Mucosa of rectum (tissue), 2 donors: ENCODE data around the gene RBMY1J.
"Not testable (repeated sequence)": the region's sequence is repeated elsewhere in the genome, so short reads cannot be mapped to it uniquely, and the experiment has no call there.

Experiments used
- H3K27ac ChIP-seq, 2 donors: one replicate each; pipeline ENCODE4 v1.7.0; 2013; ENCODE audit warnings: inconsistent platforms in 2 of 2, low read depth in 2 of 2, low read length in 2 of 2
- H3K27me3 ChIP-seq, 2 donors: one replicate each; pipeline ENCODE4 v1.7.0; 2013; ENCODE audit warnings: low read length in 2 of 2; ENCODE audit not compliant: control insufficient read depth in 2 of 2, insufficient read depth in 2 of 2
- H3K36me3 ChIP-seq, 2 donors: one replicate each; pipeline ENCODE4 v1.7.0; 2013; ENCODE audit warnings: low read length in 2 of 2; ENCODE audit not compliant: control insufficient read depth in 2 of 2, insufficient read depth in 2 of 2
- H3K4me1 ChIP-seq, 2 donors: one replicate each; pipeline ENCODE4 v1.7.0; 2013; ENCODE audit warnings: low read length in 2 of 2, mild to moderate bottlenecking in 1 of 2; ENCODE audit not compliant: control insufficient read depth in 2 of 2, insufficient read depth in 2 of 2
- H3K4me3 ChIP-seq, 2 donors: one replicate each; pipeline ENCODE4 v1.7.0; 2013; ENCODE audit warnings: low read length in 2 of 2
- H3K9ac ChIP-seq, 2 donors: one replicate each; pipeline ENCODE4 v1.7.0; 2013; ENCODE audit warnings: low read length in 2 of 2, low read depth in 1 of 2, mild to moderate bottlenecking in 1 of 2
- H3K9me3 ChIP-seq, 2 donors: one replicate each; pipeline ENCODE4 v1.7.0; 2013; ENCODE audit warnings: low read length in 2 of 2; ENCODE audit not compliant: control insufficient read depth in 2 of 2
- donor health status: healthy.
- donor health status: Normal muscosa, but diverticular disease.

Gene RBMY1J

GRCh38 chrY:22403110-22403509 lies at the start of gene RBMY1J:
Gene RBMY1J (plus strand): TSS chrY:22403410. CDS start chrY:22405448, 2,038 bp downstream.
- not testable (repeated sequence) for H3K27ac ChIP-seq, H3K9ac ChIP-seq, H3K4me1 ChIP-seq, H3K27me3 ChIP-seq, H3K4me3 ChIP-seq, H3K9me3 ChIP-seq, H3K36me3 ChIP-seq

GRCh38 chrY:22367416-22367815 lies 35.8 kb upstream of the RBMY1J start:
- H3K9me3 ChIP-seq, result no peaks in the 10 kb centered on the region
- no peaks in the 10 kb centered on the region for H3K27me3 ChIP-seq
- no peak overlapping the region for H3K9ac ChIP-seq
- no peak overlapping the region for H3K27ac ChIP-seq
- H3K4me3 ChIP-seq, result no peak overlapping the region
- no peaks in the 10 kb centered on the region for H3K36me3 ChIP-seq
- no peaks in the 10 kb centered on the region for H3K4me1 ChIP-seq

GRCh38 chrY:22370623-22371022 lies 32.6 kb upstream of the RBMY1J start:
- H3K4me1 ChIP-seq, result no peaks in the 10 kb centered on the region
- H3K9me3 ChIP-seq, result no peaks in the 10 kb centered on the region
- no peaks in the 10 kb centered on the region for H3K36me3 ChIP-seq
- H3K4me3 ChIP-seq, result no peak overlapping the region
- H3K27ac ChIP-seq, result no peak overlapping the region
- no peaks in the 10 kb centered on the region for H3K27me3 ChIP-seq
- no peak overlapping the region for H3K9ac ChIP-seq

GRCh38 chrY:22373494-22373893 lies 29.7 kb upstream of the RBMY1J start:
- Histone ChIP-seq H3K27me3 (no peaks in the 10 kb centered on the region), H3K36me3 (no peaks in the 10 kb centered on the region), H3K9ac (no peak overlapping the region), H3K27ac (no peak overlapping the region), H3K4me1 (no peaks in the 10 kb centered on the region), H3K4me3 (no peak overlapping the region), H3K9me3 (no peaks in the 10 kb centered on the region)

- H3K4me3 ChIP-seq, H3K27ac ChIP-seq, H3K9me3 ChIP-seq, H3K9ac ChIP-seq, H3K36me3 ChIP-seq, H3K27me3 ChIP-seq, H3K4me1 ChIP-seq: not testable (repeated sequence)
Observed at GRCh38 chrY:22444718-22445396, 41.6 kb downstream of the RBMY1J start.

GRCh38 chrY:22455522-22455921 lies 52.3 kb downstream of the RBMY1J start:
- not testable (repeated sequence) for H3K9ac ChIP-seq, H3K4me3 ChIP-seq, H3K4me1 ChIP-seq, H3K27me3 ChIP-seq, H3K27ac ChIP-seq, H3K36me3 ChIP-seq, H3K9me3 ChIP-seq

- H3K4me3 ChIP-seq, H3K27ac ChIP-seq, H3K27me3 ChIP-seq, H3K9me3 ChIP-seq, H3K36me3 ChIP-seq, H3K9ac ChIP-seq, H3K4me1 ChIP-seq: not testable (repeated sequence)
Observed at GRCh38 chrY:22461962-22462361, 58.8 kb downstream of the RBMY1J start.
